Endothelial cell of umbilical vein (primary cell): Measurements from ENCODE around the gene KCNN1.

Source experiments
- CTCF ChIP-seq, 2 donors: IDR thresholded peaks; 1 replicate in 1 of 2; 2 replicates in 1 of 2; pipeline ENCODE4 v1.5.1; 2011; ENCODE audit warnings: low read length in 2 of 2, mild to moderate bottlenecking in 2 of 2, moderate library complexity in 2 of 2, control low read depth in 1 of 2, inconsistent platforms in 1 of 2, low read depth in 1 of 2; ENCODE audit not compliant: insufficient read depth in 1 of 2; ENCODE audit errors: extremely low read depth in 1 of 2
- EZH2 ChIP-seq: IDR thresholded peaks from 2 replicates; pipeline ENCODE4 v1.6.1; 2012; ENCODE audit warnings: borderline replicate concordance, low read depth, mild to moderate bottlenecking, moderate library complexity, low read length, inconsistent platforms; ENCODE audit not compliant: severe bottlenecking
- POLR2AphosphoS5 ChIP-seq: IDR thresholded peaks from 2 replicates; pipeline ENCODE4 v1.6.1; 2012; ENCODE audit warnings: low read depth, mild to moderate bottlenecking, control low read depth, low read length, moderate library complexity; ENCODE audit not compliant: insufficient read depth
- TF ChIP-seq, protein P1 (sequence below): IDR thresholded peaks from 2 replicates; pipeline ENCODE4 v1.6.1; 2011; ENCODE audit not compliant: insufficient read depth, insufficient read length

DNA sequence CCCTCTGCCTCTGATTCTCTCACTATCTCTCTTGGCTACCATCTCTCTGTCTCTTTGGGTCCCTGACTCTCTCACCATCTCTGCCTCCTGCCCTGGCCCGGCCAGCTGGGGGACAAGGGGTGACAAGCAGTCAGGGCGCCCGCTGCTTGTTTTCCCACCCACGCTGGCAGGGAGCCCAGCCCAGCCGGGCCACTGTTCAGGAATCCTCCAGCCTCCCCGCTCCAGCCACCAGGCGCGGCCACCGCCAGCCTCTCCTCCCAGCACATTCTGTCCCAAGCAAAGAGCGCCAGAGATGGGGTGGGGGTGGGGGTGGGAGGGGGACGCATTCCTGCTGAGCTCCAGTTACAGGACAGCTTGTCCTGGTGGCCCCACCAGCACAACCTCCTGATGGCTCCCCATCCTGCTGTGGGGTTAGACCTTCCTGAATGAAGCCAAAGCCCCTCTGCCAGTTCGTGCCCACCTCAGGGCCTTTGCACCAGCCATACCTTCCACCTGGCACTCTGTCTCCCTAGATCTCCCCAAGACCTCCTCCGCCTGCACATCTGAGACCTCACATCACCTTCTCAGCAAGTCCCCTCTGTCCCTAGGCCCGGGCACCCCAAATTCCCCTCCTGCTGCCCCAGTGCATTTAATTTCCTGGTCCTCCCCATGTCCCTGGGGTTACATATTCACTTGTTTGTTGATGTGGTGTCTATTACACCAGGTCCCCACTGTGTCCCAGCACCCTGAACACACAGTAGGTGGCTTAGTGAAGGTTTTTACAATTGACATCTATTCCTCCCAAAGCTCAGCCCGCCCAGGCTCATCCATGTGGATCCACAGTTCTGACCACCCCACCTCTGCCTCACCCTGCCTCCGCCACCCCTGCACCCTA lies 53.5 kb downstream of the KCNN1 start:
- no peak for TF ChIP-seq EZH2
- TF ChIP-seq, protein P1, sequence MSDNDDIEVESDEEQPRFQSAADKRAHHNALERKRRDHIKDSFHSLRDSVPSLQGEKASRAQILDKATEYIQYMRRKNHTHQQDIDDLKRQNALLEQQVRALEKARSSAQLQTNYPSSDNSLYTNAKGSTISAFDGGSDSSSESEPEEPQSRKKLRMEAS = no peak
- TF ChIP-seq POLR2AphosphoS5 = no peak
- TF ChIP-seq CTCF (IDR thresholded peaks at IDR 0.05; ENCODE audit: extremely low read depth in 1 of 2, insufficient read depth in 1 of 2, low read depth in 1 of 2, low read length in 2 of 2) = peak in 1 of 2 donors; percentile 4
